Endometrial microvascular endothelial cells (primary cell): Measurements from ENCODE around the gene PROCA1. TPM values are rescaled to one million over a fixed set of nuclear protein-coding genes. Genes with fewer than 3 reads are reported as not detected.
"Not testable (repeated sequence)": the region's sequence is repeated elsewhere in the genome, so short reads cannot be mapped to it uniquely, and the experiment has no call there.

ENCODE experiments used
- in situ Hi-C: cut with HindIII; loops from 2 replicates; pipeline ENCODE4 v1.10.0; 2017; ENCODE audit warnings: low sequenced_read_pairs, low pct_unique_long_range_greater_than_20kb; ENCODE audit errors: inconsistent ontology term
- total RNA-seq: library from RNA; depleted of rRNA; stranded (reverse); fragments of >200 nt; gene quantifications from one replicate; pipeline ENCODE4 v1.2.3, GENCODE V29; 2015; ENCODE audit errors: inconsistent ontology term

The PROCA1 gene
- total RNA-seq, 1 donor from 2014 or later: not detected

DNA sequence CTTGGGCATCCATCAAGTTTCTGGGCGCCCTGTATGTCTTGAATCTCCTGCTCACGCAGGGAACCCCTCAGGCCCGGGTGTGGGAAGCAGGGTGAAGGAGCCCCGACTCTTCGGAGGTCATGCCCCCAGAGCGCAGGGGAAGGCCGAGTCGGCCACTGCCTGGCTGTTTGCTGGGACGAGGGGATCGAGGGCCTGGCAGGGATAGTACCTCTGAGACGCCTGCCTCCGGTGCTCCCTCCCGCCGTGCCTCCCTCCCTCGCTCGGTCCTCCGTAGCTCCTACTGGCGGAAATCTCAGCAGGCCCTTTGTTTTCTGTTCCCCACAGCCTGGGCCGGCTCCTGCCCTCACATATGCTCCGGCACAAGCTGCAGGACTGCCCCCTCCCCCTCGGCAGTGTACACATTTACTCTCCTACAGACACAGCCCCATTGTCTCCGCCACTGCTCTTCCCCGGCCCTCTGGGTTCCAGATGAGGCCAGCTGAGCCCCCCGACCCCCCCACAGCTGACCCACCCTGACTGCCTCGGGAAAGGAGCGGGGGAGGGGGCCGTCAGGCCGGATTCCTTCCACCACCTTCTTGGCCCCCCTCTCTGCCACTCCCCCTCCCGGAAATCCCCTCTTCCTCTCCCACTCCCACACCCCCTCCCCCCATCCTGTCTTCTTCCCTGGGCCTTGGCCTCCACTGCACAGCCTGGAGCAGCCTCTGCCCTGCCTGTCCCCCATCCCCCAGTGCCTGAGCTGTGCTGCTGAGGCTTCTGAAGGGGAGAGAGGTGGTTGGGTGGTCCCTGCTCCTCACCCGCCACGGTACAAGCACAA lies 33.5 kb upstream of the PROCA1 start:
- in situ Hi-C loops: no loop called here

DNA sequence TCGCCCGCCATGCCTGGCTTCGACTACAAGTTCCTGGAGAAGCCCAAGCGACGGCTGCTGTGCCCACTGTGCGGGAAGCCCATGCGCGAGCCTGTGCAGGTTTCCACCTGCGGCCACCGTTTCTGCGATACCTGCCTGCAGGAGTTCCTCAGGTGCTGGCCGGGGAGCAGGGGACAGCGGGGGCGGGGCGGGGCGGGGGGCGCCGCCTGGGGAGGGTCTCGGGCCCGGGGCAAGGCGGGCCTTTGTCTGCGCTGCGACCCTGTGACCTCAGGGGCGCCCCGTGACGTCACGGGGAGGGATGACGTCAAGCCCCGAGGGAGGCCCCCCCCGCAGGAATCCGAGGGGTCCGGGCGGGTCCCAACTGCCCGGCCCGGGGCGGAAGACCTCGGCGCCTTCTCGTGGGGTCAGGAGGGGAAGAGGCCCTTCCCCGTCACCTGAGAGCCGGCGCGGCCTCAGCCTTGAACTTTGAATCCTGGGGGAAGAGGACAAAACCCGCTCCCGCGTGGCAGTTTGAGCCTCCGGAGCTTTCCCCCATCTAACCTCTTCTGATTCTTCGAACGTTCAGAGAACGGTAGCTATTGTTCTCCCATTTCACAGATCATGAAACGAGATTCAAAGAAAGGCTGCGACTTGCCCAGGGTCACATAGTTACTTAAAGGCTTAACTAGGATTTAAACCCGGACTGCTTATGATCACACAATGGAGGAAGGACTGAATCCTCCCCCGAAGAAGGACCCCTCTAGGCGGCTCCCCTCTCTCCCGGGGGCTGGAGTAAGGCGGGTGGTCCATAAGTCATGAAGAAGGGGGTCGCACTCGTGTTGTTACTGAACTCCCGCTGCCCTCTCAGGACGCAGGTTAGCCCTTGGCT lies 32.6 kb upstream of the PROCA1 start:
- in situ Hi-C loops: no loop called here

DNA sequence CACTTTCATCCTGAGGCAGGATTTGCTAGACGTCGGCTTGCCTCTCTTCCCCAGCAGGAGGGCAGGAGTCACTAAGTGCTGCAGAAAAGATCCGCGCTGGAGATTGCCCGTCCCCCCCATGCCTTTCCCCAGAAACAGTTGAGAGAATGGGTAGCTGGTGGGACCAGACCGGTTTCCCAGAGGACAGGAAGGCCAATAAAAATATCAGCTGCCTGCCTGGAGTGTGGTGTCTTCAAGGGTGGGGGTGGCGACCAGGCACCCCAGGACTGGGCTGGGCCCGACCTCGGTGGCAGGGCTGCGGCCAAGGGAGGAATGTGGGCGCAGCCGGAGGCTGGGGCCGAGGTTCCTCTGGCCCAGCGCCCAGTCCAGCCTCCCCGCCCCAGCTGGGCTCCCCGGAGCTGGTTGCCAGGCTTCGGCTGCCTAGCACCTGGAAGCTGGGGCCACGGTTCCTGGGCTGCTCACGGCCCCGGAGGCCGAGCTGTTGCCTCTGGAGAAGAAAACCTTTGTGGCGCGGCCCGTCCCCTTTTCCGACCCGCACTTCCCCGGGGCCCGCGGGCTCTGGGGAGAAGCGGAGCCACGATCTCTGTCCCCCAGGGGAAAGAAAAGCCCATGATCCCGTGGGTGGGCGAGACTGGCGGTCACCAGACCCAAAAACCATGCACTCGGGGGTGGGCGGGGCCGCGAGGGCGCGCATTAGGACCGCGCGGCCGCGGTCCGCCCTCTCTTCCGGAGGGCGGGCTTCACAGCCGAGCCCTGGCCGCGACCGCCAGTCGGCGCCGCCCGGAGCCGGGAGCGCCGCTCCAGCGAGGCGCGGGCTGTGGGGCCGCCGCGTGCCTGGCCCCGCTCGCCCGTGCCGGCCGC lies 31.8 kb upstream of the PROCA1 start, which contains the start of gene TRAF4:
Gene TRAF4 (plus strand): TSS at position 769 of the 861 bp plus-strand sequence. CDS start 102 bp downstream, outside the sequence.
- in situ Hi-C loops: no loop called here

DNA sequence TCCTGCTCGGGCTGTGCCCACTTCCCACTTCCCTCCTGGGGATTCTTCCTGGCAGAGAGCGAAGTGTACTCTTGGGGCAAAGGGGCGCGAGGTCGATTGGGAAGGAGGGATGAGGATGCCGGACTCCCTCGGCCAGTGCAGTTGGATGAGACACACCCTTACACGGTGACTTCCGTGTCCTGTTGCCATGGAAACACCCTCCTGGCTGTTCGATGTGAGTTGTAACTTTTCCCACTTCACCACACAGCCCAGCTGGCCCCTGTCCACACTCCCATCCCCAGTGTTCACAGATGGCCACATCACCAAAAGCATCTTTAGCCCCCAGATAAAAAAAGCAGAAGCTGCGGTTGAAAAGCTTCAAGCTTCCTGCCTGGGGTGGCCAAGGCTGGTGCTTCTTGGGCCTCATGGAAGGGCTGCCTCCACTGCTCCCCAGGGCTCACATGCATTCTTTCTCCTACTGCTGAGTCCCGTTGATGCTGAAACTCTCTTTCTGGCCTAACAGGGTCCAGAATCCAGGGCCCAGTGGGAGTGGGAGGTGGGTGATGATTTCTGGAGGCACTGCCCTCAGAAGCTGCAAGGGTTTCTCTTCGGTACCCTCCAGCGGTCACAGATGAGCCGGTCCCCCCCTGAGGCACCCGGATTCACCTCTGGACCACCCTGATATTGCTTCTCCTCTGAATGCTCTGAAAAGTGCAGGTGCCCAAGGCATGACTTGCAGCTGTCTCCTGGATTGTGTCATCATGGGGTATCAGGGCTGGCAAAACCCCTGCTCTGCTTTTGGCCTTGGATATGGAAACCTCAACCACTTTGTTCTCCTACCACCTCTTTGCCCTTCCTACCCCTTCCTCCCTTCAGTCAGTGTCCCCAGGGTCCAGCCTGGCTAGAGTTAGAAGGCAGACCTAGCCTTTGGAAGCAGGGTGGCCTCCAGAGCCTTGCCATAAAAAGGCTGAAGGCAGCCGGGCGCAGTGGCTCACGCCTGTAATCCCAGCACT lies 30.0 kb upstream of the PROCA1 start:
- in situ Hi-C loops: no loop called here

DNA sequence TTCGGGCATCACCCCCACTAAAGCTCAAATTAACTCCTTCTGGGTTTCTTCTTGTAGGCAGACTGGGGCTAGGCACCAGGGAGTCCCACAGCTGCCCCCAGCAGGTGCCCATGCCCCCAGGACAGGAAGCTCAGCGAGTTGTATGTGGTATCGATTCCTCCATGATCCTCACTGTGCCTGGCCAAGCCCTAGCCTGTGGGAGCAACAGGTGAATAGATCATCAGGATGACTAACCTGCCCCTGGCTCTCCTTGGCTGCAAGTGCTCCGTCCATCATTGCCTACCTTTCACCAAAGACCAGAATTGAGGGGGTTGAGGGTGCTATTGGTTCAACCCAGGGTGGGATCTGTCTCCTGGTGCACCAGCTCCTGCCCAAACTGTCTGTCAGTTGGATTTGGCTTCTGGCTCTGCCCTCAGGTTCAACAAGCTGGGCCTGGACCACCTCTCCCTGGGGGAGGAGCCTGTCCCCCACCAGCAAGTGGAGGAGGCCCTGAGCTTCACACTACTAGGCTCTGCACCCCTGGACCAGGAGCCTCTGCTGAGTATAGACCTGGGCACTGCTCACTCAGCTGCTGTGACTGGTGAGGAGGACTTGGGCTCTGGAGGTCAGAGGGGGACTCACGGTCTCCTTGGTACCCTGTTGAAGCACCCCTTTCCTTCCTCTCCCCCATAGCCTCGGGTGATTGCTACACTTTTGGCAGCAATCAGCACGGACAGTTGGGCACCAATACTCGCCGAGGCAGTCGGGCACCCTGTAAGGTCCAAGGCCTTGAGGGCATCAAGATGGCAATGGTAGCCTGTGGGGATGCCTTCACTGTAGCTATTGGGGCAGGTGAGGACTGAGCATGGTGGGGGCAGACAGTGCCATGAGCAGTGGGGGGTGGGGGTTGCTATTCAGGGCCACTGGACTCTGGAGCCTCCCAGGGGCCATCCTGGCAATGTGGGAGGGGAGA lies 29.0 kb upstream of the PROCA1 start:
- in situ Hi-C loops: no loop called here

DNA sequence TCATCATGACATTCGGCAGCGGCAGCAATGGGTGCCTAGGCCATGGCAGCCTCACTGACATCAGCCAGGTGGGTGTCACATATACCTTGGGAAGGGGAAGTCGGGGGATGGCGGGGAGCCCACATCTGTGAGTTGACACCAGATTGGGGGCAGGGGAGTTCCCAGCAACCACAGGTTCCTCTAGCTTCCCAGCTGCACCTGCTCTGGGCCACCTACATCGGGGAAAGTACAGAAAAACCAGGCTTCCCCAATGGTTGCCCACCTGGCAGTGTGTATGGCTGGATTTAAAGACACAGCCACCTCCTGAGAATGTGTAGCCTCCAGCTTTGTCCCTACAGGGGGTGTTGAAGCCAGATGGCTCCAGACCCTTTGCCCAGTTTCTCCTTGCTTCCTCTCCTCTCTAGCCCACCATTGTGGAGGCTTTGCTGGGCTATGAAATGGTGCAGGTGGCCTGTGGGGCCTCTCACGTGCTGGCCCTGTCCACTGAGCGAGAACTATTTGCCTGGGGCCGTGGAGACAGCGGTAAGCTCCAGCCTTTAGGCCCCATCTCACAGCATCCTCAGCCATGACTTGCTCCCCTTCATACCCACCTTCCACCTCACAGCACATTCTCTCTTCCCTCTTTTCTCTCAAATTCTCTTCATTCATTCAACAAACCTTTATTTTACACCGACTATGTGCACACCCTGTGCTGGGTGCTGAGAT lies 27.1 kb upstream of the PROCA1 start:
- in situ Hi-C loops: no loop called here

DNA sequence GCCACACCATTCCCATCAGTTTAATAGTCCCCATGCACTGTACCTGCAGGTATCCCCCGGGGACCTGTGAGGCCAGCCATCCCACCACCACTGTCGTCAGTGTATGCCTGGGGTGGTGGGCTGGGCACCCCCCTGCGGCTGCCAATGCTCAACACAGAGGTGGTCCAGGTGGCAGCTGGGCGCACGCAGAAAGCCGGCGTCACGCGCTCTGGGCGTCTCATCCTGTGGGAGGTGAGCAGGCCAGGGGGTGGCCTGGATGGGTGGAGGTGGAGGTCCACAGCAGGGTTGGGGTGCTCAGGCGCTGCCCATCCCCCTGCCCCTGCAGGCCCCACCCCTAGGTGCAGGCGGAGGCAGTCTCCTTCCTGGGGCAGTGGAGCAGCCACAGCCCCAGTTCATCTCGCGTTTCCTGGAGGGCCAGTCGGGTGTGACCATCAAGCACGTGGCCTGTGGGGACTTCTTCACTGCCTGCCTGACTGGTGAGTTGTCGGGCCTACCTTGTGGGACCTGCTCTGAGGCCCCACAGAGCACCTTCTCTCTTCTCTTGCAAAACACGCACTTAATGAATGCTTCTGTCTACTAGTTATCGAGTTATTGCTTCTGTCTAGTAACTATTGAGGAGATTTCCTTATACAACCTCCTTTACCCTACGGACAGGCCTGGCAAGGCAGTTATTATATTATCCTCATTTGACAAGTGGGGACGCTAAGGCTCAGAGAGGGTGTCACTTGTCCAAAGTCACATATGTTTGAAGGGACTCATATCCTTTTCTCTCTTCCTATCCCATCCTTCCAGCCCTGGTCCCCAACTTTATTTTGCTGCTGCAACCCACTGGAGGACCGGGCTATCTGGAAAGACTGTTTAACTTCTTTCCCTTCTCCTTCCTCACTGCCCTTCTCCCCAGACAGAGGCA lies 26.3 kb upstream of the PROCA1 start:
- in situ Hi-C loops: no loop called here

DNA sequence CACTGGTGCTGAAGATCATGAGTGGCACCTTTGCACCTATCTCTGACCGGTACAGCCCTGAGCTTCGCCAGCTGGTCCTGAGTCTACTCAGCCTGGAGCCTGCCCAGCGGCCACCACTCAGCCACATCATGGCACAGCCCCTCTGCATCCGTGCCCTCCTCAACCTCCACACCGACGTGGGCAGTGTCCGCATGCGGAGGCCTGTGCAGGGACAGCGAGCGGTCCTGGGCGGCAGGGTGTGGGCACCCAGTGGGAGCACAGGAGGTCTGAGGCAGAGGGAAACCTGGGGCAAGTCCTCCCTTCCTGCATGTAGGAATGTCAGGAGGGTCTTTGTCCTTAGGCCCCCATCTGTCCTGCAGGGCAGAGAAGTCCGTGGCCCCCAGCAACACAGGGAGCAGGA lies 25.6 kb upstream of the PROCA1 start:
- in situ Hi-C loops: no loop called here

DNA sequence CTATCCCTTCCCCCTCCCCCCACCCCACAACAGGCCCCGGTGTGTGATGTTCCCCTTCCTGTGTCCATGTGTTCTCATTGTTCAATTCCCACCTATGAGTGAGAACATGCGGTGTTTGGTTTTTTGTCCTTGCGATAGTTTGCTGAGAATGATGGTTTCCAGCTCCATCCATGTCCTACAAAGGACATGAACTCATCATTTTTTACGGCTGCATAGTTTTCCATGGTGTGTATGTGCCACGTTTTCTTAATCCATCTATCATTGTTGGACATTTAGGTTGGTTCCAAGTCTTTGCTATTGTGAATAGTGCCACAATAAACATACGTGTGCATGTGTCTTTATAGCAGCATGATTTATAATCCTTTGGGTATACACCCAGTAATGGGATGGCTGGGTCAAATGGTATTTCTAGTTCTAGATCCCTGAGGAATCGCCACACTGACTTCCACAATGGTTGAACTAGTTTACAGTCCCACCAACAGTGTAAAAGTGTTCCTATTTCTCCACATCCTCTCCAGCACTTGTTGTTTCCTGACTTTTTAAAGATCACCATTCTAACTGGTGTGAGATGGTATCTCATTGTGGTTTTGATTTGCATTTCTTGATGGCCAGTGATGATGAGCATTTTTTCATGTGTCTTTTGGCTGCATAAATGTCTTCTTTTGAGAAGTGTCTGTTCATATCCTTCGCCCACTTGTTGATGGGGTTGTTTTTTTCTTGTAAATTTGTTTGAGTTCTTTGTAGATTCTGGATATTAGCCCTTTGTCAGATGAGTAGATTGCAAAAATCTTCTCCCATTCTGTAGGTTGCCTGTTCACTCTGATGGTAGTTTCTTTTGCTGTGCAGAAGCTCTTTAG lies 24.5 kb upstream of the PROCA1 start:
- in situ Hi-C loops: not testable (repeated sequence)

DNA sequence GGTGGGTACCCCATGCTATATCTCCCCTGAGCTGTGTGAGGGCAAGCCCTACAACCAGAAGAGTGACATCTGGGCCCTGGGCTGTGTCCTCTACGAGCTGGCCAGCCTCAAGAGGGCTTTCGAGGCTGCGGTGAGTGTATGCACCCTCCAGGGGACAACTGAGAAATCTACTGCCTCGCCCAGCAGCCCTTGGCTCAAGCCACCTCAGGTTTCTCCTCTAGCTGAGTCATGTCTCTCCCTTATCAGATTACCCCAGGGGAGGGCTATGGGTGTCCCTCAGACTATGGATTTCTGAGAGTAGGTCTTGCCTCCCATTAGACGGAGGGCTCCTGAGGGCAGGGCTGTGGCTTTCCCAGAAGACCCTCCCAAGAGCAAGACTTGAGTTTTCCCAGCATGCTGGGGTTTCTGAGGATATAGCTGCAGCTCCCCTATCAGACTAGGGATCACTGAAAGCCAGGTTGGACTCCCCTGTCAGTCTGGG lies 23.6 kb upstream of the PROCA1 start:
- in situ Hi-C loops: no loop called here

DNA sequence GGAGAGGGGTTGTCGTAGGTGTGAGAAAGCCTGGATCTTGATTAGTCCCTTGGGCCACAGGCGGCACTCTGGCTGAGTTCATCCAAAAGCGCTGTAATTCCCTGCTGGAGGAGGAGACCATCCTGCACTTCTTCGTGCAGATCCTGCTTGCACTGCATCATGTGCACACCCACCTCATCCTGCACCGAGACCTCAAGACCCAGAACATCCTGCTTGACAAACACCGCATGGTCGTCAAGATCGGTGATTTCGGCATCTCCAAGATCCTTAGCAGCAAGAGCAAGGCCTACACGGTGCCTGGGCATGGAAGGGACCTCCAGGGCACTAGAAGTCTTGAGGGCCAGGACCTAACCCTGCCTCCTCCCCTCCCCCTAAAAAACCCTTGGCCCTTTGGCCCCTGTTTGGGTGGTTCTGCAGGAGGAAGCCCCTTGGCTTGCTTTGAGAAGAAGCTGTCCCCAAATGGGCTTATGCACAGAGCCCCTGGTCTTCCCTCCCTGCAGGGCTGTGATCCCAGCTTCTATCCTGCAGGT lies 23.1 kb upstream of the PROCA1 start:
- in situ Hi-C loops: no loop called here

DNA sequence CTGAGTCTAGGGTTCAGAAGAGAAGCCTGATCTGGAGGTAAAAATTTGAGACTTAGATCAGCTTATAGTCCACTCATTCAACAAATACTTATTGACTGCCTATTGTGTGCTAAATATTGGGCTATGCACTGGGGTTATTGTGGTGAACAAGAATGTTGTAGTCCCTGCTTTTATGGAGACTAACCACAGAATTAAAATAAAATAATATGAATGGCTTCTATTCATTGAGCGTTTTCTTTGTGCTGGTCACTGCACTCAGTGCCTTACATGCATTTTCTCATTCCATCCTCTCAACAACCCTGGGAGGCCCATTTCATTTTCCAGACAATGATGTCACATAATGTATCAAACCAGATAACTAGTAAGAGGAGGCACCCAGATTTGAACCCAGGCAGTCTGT lies 21.7 kb upstream of the PROCA1 start:
- in situ Hi-C loops: no loop called here

DNA sequence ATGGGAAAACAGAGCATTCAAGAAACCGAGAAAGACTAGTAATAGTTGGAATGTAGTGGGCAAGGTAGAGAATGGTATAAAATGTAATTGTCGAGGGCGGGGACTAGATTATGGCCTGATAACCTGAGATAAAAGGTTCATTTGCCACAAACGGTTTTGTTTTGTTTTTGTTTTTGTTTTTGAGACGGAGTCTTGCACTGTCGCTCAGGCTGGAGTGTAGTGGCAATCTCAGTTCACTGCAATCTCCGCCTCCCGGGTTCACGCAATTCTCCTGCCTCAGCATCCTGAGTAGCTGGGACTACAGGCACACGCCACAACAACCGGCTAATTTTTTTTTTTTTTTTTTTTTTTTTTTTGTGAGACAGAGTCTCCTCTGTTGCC lies 18.3 kb upstream of the PROCA1 start:
- in situ Hi-C loops: no loop called here
